Right atrium auricular region (tissue), 2 donors: Measurements from ENCODE around the gene P4HTM. TPM values are rescaled to one million over a fixed set of nuclear protein-coding genes. Genes with fewer than 3 reads are reported as not detected.

Experiments
- DNase-seq: peaks from one replicate; pipeline ENCODE4 v3.0.0-alpha.2; 2019; ENCODE audit warnings: low spot score
- H3K27ac ChIP-seq, 2 donors: fragments of 200-600 bp; sonication (generic); 1 replicate in 1 of 2; 2 replicates in 1 of 2; pipeline ENCODE4 v1.5.1; 2016 to 2019
- H3K27me3 ChIP-seq, 2 donors: fragments of 200-600 bp; sonication (generic); one replicate each; pipeline versions ENCODE4 v1.5.1 to v1.6.0; 2017 to 2019
- H3K36me3 ChIP-seq: fragments of 200-600 bp; sonication (generic); one replicate; pipeline ENCODE4 v1.5.1; 2016
- H3K4me1 ChIP-seq, 2 donors: fragments of 200-600 bp; sonication (generic); one replicate each; pipeline versions ENCODE4 v1.5.1 to v1.6.0; 2017 to 2019
- H3K4me3 ChIP-seq, 2 donors: fragments of 200-600 bp; sonication (generic); 1 replicate in 1 of 2; 2 replicates in 1 of 2; pipeline ENCODE4 v1.5.1; 2017 to 2019; ENCODE audit warnings: mild to moderate bottlenecking in 1 of 2, moderate library complexity in 1 of 2
- H3K9me3 ChIP-seq, 2 donors: fragments of 200-600 bp; sonication (generic); one replicate each; pipeline ENCODE4 v1.5.1; 2019
- CTCF ChIP-seq, 2 donors: fragments of 200-600 bp; sonication (generic); IDR thresholded peaks; one replicate each; pipeline ENCODE4 v1.5.1; 2019; ENCODE audit warnings: antibody characterized with exemption in 2 of 2
- total RNA-seq, 2 donors: library from RNA; depleted of rRNA; stranded (reverse); fragments of >200 nt; gene quantifications; one replicate each; pipeline ENCODE4 v1.1.0, GENCODE V29; 2016

The P4HTM gene
- total RNA-seq, 2 donors from 2014 or later = 40.5 to 45.4 TPM

DNA sequence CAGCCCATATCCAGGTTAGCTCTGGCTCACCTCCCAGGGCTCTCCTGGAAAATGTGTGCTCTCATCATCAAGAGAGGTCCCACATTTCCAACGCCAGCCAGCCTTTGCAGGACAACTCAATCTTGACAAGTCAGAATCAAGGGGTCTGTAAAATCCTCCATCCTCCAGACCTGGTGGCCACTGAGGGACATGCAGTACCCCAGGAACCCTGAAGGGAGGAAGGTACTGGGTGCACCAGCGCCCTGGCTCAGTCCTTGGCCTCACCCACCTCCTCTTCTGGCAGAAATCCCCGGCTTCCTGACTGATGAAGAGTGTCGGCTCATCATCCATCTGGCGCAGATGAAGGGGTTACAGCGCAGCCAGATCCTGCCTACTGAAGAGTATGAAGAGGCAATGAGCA, 11.1 kb downstream of the P4HTM start:
- Histone ChIP-seq H3K4me3 (no peak overlapping the region), H3K9me3 (no peaks in the 10 kb centered on the region), H3K27ac (no peak overlapping the region), H3K4me1 (peaks cover 0 to 9% of the 10 kb centered on the region in 2 donors), H3K36me3 (peaks cover 11% of the 10 kb centered on the region), H3K27me3 (no peaks in the 10 kb centered on the region)
- no peak for TF ChIP-seq CTCF (IDR thresholded peaks at IDR 0.05)
- no peak for DNase-seq

GRCh38 chr3:49004352-49005302, 14.6 kb downstream of the P4HTM start:
- no peak for TF ChIP-seq CTCF (IDR thresholded peaks at IDR 0.05)
- no peaks in the 10 kb centered on the region for H3K9me3 ChIP-seq
- peaks cover 0 to 20% of the 10 kb centered on the region in 2 donors for H3K4me1 ChIP-seq
- H3K36me3 ChIP-seq = no peaks in the 10 kb centered on the region
- no peaks in the 10 kb centered on the region for H3K27me3 ChIP-seq
- H3K4me3 ChIP-seq = no peak overlapping the region
- DNase-seq = no peak
- H3K27ac ChIP-seq = no peak overlapping the region

DNA sequence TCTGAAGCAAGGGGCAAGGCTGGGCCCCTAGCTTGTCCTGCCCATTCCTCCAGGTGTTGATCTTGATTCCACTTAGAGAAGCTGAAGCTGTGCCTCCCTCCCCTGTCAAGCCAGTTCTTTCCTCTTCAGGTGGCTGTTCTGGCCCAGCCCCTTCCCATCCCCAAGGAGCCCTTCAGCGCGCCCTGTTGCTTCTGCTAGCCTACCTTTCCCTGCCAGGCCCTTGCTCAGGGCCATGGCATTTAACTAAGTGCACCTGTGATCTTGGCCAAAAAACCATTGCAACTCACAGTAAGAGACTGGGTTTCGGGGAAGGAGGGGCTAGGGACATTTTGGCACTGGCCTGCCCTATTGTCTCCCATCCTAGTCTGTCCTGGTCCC, 15.3 kb downstream of the P4HTM start:
- Histone ChIP-seq H3K27ac (no peak overlapping the region), H3K4me1 (peaks cover 0 to 20% of the 10 kb centered on the region in 2 donors), H3K9me3 (no peaks in the 10 kb centered on the region), H3K4me3 (no peak overlapping the region), H3K27me3 (no peaks in the 10 kb centered on the region), H3K36me3 (no peaks in the 10 kb centered on the region)
- no peak for TF ChIP-seq CTCF (IDR thresholded peaks at IDR 0.05)
- no peak for DNase-seq

DNA sequence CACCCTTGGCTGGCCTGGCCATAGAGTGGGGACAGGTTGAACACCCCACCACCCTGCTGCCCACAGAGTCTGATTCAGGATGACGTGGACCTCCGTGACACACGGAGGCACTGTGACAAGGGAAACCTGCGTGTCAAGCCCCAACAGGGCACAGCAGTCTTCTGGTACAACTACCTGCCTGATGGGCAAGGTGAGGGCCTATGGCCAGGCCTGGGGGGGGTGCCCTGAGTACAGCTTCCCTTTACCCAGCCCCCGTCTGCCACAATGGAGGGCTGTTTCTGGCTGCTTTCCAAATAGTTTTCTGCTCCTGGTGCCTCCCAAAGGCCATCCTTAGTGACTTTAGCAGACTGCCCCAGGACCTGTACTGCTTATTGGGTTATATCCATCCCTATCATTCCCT, 16.0 kb downstream of the P4HTM start:
- peaks cover 0 to 20% of the 10 kb centered on the region in 2 donors for H3K4me1 ChIP-seq
- no peaks in the 10 kb centered on the region for H3K27me3 ChIP-seq
- H3K4me3 ChIP-seq = peak overlapping the region in 1 of 2 donors; percentile 82
- DNase-seq = no peak
- H3K27ac ChIP-seq = peak overlapping the region in 1 of 2 donors; percentile 98
- H3K9me3 ChIP-seq = no peaks in the 10 kb centered on the region
- H3K36me3 ChIP-seq = no peaks in the 10 kb centered on the region
- no peak for TF ChIP-seq CTCF (IDR thresholded peaks at IDR 0.05)

GRCh38 chr3:49006408-49007067, 16.5 kb downstream of the P4HTM start:
- no peaks in the 10 kb centered on the region for H3K9me3 ChIP-seq
- H3K36me3 ChIP-seq = peaks cover under 1% of the 10 kb centered on the region
- DNase-seq = no peak
- no peaks in the 10 kb centered on the region for H3K27me3 ChIP-seq
- H3K4me1 ChIP-seq = peaks cover 0 to 20% of the 10 kb centered on the region in 2 donors
- TF ChIP-seq CTCF (IDR thresholded peaks at IDR 0.05) = no peak
- peak overlapping the region; percentile 75 to 82 for H3K4me3 ChIP-seq
- H3K27ac ChIP-seq = peak overlapping the region; percentile 97 to 98
